Neural progenitor cell (in vitro differentiated cells): Measurements from ENCODE around the gene ZNF747. TPM values are rescaled to one million over a fixed set of nuclear protein-coding genes. Genes with fewer than 3 reads are reported as not detected.

Source experiments
- DNase-seq: peaks from one replicate; pipeline ENCODE4 v3.0.0-alpha.2; 2016; ENCODE audit warnings: low spot score
- H2AFZ ChIP-seq: fragments of 200-600 bp; sonication (generic); replicated peaks from 2 replicates; pipeline ENCODE4 v1.6.1; 2016; ENCODE audit warnings: antibody characterized with exemption
- H3F3A ChIP-seq: fragments of 200-600 bp; sonication (generic); 2 replicates; pipeline ENCODE4 v1.6.1; 2016; ENCODE audit warnings: antibody characterized with exemption, low read depth
- H3K27ac ChIP-seq: fragments of 200-600 bp; sonication (generic); 2 replicates; pipeline ENCODE4 v1.5.1; 2016; ENCODE audit warnings: mild to moderate bottlenecking
- H3K27me3 ChIP-seq: fragments of 200-600 bp; sonication (generic); 2 replicates; pipeline ENCODE4 v1.6.1; 2016; ENCODE audit warnings: mild to moderate bottlenecking, moderate library complexity
- H3K36me3 ChIP-seq: fragments of 200-600 bp; sonication (generic); 2 replicates; pipeline ENCODE4 v1.5.1; 2016
- H3K4me1 ChIP-seq: fragments of 200-600 bp; sonication (generic); 2 replicates; pipeline ENCODE4 v1.6.1; 2016; ENCODE audit warnings: mixed run types
- H3K4me2 ChIP-seq: fragments of 200-600 bp; sonication (generic); 2 replicates; pipeline ENCODE4 v1.6.1; 2016
- H3K4me3 ChIP-seq: fragments of 200-600 bp; sonication (generic); 2 replicates; pipeline ENCODE4 v1.5.1; 2016
- H3K79me2 ChIP-seq: fragments of 200-600 bp; sonication (generic); 2 replicates; pipeline ENCODE4 v1.6.1; 2016; ENCODE audit warnings: low read depth
- H3K9ac ChIP-seq: fragments of 200-600 bp; sonication (generic); 2 replicates; pipeline ENCODE4 v1.6.1; 2016
- H3K9me3 ChIP-seq: fragments of 200-600 bp; sonication (generic); 2 replicates; pipeline ENCODE4 v1.5.1; 2016; ENCODE audit warnings: low read depth
- H4K20me1 ChIP-seq: fragments of 200-600 bp; sonication (generic); 2 replicates; pipeline ENCODE4 v1.6.1; 2016; ENCODE audit warnings: low read depth
- H3K27ac Mint-ChIP-seq: 3 replicates; pipeline ENCODE4 v1.8.0; 2021; ENCODE audit warnings: mixed read lengths
- H3K27me3 Mint-ChIP-seq: 2 replicates; pipeline ENCODE4 v1.8.0; 2022; ENCODE audit warnings: low read depth, mild to moderate bottlenecking, inconsistent platforms, moderate library complexity, mixed read lengths; ENCODE audit not compliant: insufficient read depth
- H3K36me3 Mint-ChIP-seq: 3 replicates; pipeline ENCODE4 v1.8.0; 2021; ENCODE audit warnings: mixed read lengths
- H3K4me1 Mint-ChIP-seq: 3 replicates; pipeline ENCODE4 v1.8.0; 2021; ENCODE audit warnings: mixed read lengths
- H3K4me3 Mint-ChIP-seq: 3 replicates; pipeline ENCODE4 v1.8.0; 2021; ENCODE audit warnings: mild to moderate bottlenecking, moderate library complexity, mixed read lengths
- H3K9me3 Mint-ChIP-seq: 3 replicates; pipeline ENCODE4 v1.8.0; 2020; ENCODE audit warnings: mixed read lengths
- CTCF ChIP-seq: fragments of 200-600 bp; sonication (generic); IDR thresholded peaks from 2 replicates; pipeline ENCODE4 v1.5.1; 2017; ENCODE audit warnings: antibody characterized with exemption, mild to moderate bottlenecking
- EZH2 ChIP-seq: fragments of 200-600 bp; sonication (generic); IDR thresholded peaks from 2 replicates; pipeline ENCODE4 v1.6.1; 2017; ENCODE audit warnings: antibody characterized with exemption, mild to moderate bottlenecking, moderate library complexity
- EZH2phosphoT487 ChIP-seq: fragments of 200-600 bp; sonication (generic); IDR thresholded peaks from 2 replicates; pipeline ENCODE4 v1.6.1; 2017; ENCODE audit warnings: antibody characterized with exemption
- total RNA-seq: library from RNA; depleted of rRNA; stranded (reverse); fragments of >200 nt; gene quantifications from 2 replicates; pipeline ENCODE4 v1.2.3, GENCODE V29; 2015; ENCODE audit warnings: low replicate concordance

ZNF747 gene
- total RNA-seq, 1 donor from 2014 or later: 7.0 TPM

GRCh38 chr16:30557707-30557956 lies 23.0 kb upstream of the ZNF747 start:
- Histone ChIP-seq H3K4me3 (peak overlapping the region; percentile 94), H4K20me1 (no peaks in the 10 kb centered on the region), H3K9ac (peak overlapping the region; percentile 86), H3F3A (peaks cover 24% of the 10 kb centered on the region), H3K27ac (peak overlapping the region; percentile 85), H3K4me2 (peak overlapping the region; percentile 81), H2AFZ (peak overlapping the region; percentile 90), H3K79me2 (peaks cover 22% of the 10 kb centered on the region), H3K27me3 (peaks cover 15% of the 10 kb centered on the region), H3K4me1 (no peaks in the 10 kb centered on the region), H3K9me3 (no peaks in the 10 kb centered on the region), H3K36me3 (no peaks in the 10 kb centered on the region)
- Mint-ChIP-seq H3K27ac (peak overlapping the region; percentile 74), H3K27me3 (peaks cover 8% of the 10 kb centered on the region), H3K4me3 (peak overlapping the region; percentile 89), H3K36me3 (peaks cover 17% of the 10 kb centered on the region), H3K4me1 (peaks cover 18% of the 10 kb centered on the region), H3K9me3 (peaks cover 2% of the 10 kb centered on the region)
- no peak for DNase-seq
- peak; percentile 28 for TF ChIP-seq CTCF
- no peak for TF ChIP-seq EZH2
- TF ChIP-seq EZH2phosphoT487: no peak

GRCh38 chr16:30556125-30556473 lies 21.4 kb upstream of the ZNF747 start:
- peaks cover 5% of the 10 kb centered on the region for H3K27me3 ChIP-seq
- H3K9me3 ChIP-seq: no peaks in the 10 kb centered on the region
- peaks cover 22% of the 10 kb centered on the region for H3K79me2 ChIP-seq
- peaks cover 21% of the 10 kb centered on the region for H3K36me3 Mint-ChIP-seq
- no peaks in the 10 kb centered on the region for H3K36me3 ChIP-seq
- H3K9ac ChIP-seq: no peak overlapping the region
- no peak overlapping the region for H3K4me3 ChIP-seq
- H3F3A ChIP-seq: peaks cover 24% of the 10 kb centered on the region
- no peak overlapping the region for H3K4me2 ChIP-seq
- no peak overlapping the region for H2AFZ ChIP-seq
- peaks cover 2% of the 10 kb centered on the region for H3K9me3 Mint-ChIP-seq
- no peaks in the 10 kb centered on the region for H3K4me1 ChIP-seq
- peak overlapping the region; percentile 22 for H3K27ac Mint-ChIP-seq
- peaks cover 7% of the 10 kb centered on the region for H3K27me3 Mint-ChIP-seq
- H3K4me3 Mint-ChIP-seq: peak overlapping the region; percentile 89
- H3K27ac ChIP-seq: no peak overlapping the region
- peaks cover 18% of the 10 kb centered on the region for H3K4me1 Mint-ChIP-seq
- no peak for DNase-seq
- H4K20me1 ChIP-seq: no peaks in the 10 kb centered on the region
- TF ChIP-seq EZH2 (no peak), EZH2phosphoT487 (no peak), CTCF (no peak)

- Histone ChIP-seq H3K4me3 (no peak overlapping the region), H2AFZ (no peak overlapping the region), H3K4me2 (no peak overlapping the region), H3K27me3 (no peaks in the 10 kb centered on the region), H3F3A (peaks cover 24% of the 10 kb centered on the region), H3K27ac (no peak overlapping the region), H3K36me3 (no peaks in the 10 kb centered on the region), H3K79me2 (peaks cover 22% of the 10 kb centered on the region), H3K4me1 (no peaks in the 10 kb centered on the region), H3K9ac (no peak overlapping the region), H3K9me3 (no peaks in the 10 kb centered on the region), H4K20me1 (no peaks in the 10 kb centered on the region)
- peak overlapping the region; percentile 22 for H3K27ac Mint-ChIP-seq
- peaks cover 21% of the 10 kb centered on the region for H3K36me3 Mint-ChIP-seq
- H3K9me3 Mint-ChIP-seq: peaks cover 2% of the 10 kb centered on the region
- H3K27me3 Mint-ChIP-seq: peaks cover 6% of the 10 kb centered on the region
- peak overlapping the region; percentile 89 for H3K4me3 Mint-ChIP-seq
- peaks cover 18% of the 10 kb centered on the region for H3K4me1 Mint-ChIP-seq
- no peak for TF ChIP-seq EZH2phosphoT487
- TF ChIP-seq EZH2: no peak
- TF ChIP-seq CTCF: no peak
- no peak for DNase-seq
Observed at GRCh38 chr16:30555315-30556124, 20.9 kb upstream of the ZNF747 start.
